ENCODE results near the gene TMEM94.

Gene TMEM94

GRCh38 chr17:75531721-75532072, 75.3 kb downstream of the TMEM94 start:
- no peak for DNase-seq

DNA sequence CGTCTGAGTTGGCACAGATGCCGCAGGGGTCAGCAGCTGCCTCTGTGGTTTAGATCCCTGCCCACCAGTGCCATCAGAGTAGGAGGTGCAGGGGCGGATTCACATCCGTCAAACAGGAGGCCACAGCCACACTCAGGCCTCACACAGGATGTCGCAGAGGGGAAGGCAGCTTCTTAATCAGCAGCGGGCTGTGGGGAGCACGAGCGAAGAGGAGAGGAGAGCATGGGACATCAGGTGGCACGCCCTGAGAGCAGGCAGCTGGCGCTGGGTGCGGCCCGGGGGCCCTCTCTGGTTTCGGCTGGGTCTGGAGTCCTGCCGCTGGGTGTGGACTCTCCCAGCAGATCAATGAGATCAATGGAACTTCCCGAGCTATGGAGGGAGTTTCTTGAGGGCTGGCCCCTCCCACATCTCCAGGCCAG, 78.7 kb downstream of the TMEM94 start:
- no peak for DNase-seq

DNA sequence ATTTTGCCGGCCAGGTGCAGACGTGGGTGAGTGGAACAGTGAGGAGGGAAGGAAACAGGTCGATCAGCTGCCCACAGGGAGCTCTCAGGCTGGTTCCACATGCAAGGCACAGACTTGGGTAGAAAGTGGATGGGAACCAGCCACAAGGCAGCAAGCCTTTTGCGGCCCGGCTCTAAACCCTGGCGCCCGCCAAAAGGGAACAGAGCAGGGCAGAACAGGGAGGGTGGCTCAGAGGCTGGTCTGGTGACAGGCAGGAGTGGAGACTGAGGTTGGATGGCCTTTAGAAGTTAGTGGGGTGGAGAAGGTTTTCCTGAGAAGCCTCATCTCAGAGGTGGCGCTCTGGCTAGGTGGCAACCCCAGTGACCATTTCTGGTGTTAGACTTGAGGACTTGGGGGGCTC, 79.4 kb downstream of the TMEM94 start:
- DNase-seq, result no peak

- no peak for DNase-seq
These were observed 79.9 kb downstream of the TMEM94 start for GRCh38 chr17:75536366-75536765.

DNA sequence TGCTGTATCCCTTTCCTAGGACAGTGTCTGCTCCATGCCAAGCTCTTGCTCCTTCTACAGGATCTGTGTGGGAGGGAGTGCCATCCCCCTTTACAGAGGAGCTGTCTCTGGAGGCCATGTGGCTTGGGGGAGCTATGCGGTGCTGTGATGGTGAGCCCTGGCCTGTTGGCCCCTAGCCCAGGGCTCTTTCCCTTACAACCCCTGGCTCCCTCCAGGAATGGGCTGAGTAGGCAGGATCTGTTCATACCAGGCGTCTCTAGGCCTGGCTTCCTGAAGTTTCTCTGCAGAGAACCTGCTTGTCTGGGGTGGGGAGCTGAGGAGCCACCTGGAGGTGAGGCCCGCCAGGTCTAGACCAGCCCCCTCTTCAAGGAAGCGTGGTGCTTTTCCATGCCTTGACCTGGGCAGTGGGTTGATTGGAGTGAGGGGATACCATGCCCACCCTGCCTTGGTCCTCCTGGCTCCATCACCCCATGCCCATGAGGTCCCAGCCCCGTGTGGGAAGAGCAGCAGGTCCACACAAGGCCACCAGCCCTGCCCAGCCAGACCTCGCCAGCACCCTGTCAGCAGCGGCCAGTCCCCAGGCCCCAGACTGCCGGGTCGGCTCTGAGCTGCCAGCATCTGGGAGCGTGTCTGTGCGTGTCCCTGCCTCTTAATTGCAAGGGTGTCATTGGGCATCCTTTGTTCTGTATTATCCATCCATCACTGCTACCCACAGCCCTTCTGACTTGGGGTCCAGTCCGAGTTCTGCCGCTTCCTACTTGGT, 83.7 kb downstream of the TMEM94 start:
- no peak for DNase-seq

DNA sequence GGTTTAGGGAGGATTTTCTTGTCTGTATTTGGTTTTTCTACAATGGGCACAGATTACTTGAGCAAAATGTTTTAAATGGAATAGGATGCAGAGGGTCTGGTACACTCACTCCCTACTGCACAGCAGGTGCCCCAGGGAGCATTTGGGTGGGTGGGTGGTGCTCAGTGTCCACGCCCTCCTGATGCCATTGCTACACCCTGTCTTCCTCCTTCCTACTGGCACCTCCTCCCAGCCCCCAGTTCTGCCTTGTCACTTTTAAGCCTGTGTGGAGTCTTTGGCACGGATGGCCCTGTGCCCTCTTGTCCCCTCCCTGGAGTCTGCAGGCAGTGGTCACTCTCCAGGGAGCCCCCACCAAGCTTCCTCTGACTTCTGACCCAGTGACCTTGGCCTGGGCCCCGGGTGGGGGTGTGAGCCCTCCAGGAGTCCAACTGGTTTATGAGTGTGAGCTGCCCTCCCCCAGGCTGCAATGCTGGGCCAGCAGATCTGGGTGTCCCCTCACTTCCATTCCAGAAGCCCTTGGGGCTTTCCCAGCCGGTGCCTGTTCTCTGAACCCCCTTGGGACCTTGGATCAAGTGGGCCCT, 84.6 kb downstream of the TMEM94 start:
- no peak for DNase-seq

DNA sequence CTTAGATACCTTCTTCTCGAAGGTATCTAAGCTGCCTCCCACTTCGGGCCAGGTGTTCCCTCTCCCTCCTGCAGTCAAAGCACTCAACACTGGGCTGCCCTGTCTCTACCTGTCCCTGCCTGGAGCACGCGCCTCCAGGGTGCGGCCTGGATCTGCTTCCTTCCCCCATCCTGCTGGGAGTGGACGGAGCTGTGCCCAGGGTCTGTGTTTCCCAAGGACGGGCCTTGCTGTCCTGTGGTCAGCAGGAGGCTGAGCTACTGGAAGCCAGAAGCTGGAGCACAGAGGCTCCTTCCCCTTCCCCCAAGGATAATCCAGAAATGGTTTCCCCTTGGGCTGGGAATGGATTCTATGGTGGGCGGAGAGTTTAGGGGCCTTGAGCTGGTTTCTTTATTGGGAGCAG, 85.8 kb downstream of the TMEM94 start:
- no peak for DNase-seq

- no peak for DNase-seq
These were observed 86.4 kb downstream of the TMEM94 start for GRCh38 chr17:75542728-75543336.

DNA sequence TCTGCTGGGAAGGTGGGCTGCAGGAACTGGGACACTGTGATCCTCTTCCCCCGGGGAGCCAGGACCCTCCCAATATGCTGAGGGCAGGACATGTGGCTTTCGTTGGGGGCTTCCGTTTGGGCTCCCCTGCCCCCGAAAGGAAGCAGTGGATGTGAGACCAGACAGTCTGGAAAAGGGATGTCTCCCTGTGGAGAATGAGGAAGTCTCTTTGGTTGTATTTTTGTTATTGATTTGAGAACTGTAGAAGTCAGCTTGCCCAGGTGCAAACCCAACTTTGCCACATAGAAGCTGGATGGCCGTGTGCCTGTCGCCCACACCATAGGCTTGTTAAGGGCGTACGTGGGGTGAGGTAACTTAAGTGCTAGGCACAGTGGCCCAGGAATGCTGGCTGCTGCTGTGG, 87.8 kb downstream of the TMEM94 start:
- DNase-seq, result no peak

GRCh38 chr17:75546181-75546580, 89.7 kb downstream of the TMEM94 start:
- no peak for DNase-seq

- DNase-seq, result no peak
These were observed 90.7 kb downstream of the TMEM94 start for GRCh38 chr17:75547091-75547490.

- no peak for DNase-seq
These were observed 92.4 kb downstream of the TMEM94 start for GRCh38 chr17:75548813-75549212.
